G401 (cell line): ENCODE data around the gene FHAD1. TPM values are rescaled to one million over a fixed set of nuclear protein-coding genes. Genes with fewer than 3 reads are reported as not detected.
A peak's percentile ranks its signal among the peaks of the same experiment; 100 is the strongest.
"Not testable (repeated sequence)": the region's sequence is repeated elsewhere in the genome, so short reads cannot be mapped to it uniquely, and the experiment has no call there.

Source experiments
- DNase-seq: peaks from one replicate; pipeline ENCODE4 v3.0.0-alpha.2; 2015; ENCODE audit warnings: low spot score
- in situ Hi-C: cut with HindIII; loops from 2 replicates; pipeline ENCODE4 v1.10.0; 2016; ENCODE audit warnings: low sequenced_read_pairs, mixed read lengths
- total RNA-seq: library from RNA; depleted of rRNA; stranded (reverse); fragments of >200 nt; shearing (Covaris generic); gene quantifications from 2 replicates; pipeline ENCODE4 v1.2.3, GENCODE V29; 2014

The FHAD1 gene
- total RNA-seq, 1 experiment from 2014 or later: 24.0 TPM

DNA sequence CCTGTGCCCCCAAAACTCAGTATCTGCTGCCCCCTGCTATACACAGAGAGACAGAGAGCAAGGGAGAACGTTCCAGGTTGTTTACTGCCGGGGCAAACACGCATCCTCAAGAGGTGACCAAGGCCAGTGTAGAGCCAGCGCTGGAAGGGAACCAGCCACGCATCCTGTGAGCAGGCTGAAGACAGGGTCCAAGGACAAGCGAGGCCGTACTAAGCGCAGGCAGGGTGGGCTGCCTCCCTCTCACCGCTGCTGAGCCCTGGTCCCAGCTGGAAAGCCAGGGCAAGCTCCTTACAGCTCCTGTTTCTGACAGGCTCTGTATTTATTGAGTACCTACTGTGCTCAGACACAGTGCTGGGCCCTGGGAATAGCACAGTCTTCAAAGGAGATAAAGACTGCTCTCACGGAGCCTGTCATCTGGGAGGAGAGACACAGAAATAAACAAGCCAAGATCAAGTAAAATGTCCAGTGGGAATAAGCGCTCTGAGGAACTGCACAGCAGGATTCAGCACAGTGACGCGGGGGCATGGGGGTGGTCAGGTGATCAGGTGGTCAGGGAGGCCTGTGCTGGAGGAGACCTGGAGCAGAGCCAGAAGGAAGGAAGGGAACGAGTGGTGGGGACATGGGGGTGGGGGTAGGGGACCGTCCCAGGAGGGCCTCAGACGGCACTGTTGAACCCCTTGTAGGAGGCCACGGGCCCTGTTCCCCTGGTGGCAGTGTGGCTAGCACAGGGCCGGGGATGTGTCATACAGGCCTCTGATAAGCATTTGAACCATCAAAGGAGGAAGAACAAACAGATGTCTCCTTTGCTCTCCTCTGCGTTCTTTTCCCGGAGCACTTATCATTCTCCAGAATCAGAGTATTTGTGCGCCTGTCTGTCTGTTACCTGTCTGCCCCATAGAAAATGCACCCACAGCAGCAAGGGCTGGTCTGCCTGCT lies 124.9 kb downstream of the FHAD1 start:
- DNase-seq: no peak

DNA sequence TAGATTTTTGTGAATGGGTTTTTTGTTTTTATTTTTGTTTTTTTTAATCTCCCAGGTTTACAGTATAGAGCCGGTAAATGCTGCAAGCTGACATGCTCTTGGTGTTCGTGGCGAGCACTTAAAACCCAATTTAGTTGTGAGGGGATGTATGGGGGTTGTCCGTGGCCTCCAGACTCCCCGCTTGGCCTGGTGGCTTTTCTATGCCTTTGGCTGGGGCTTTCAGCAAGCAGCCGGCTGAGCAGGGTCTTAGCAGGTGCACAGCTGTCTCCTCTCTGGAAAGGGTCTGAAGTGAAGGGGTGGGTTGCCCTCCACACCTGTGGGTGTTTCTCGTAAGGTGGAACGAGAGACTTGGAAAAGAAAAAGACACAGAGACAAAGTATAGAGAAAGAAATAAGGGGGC lies 131.7 kb downstream of the FHAD1 start:
- in situ Hi-C loops: no loop called here
- DNase-seq: no peak

More for the DNA sequence above, 124.9 kb downstream of the FHAD1 start:
- in situ Hi-C loops: no loop called here

DNA sequence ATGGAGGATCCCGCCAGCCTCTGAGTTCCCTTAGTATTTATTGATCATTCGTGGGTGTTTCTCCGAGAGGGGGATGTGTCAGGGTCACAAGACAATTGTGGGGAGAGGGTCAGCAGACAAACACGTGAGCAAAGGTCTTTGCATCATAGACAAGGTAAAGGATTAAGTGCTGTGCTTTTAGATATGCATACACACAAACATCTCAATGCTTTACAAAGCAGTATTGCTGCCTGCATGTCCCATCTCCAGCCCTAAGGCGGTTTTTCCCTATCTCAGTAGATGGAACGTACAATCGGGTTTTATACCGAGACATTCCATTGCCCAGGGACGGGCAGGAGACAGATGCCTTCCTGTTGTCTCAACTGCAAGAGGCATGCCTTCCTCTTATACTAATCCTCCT lies 132.1 kb downstream of the FHAD1 start:
- in situ Hi-C loops, DNase-seq: not testable (repeated sequence)

DNA sequence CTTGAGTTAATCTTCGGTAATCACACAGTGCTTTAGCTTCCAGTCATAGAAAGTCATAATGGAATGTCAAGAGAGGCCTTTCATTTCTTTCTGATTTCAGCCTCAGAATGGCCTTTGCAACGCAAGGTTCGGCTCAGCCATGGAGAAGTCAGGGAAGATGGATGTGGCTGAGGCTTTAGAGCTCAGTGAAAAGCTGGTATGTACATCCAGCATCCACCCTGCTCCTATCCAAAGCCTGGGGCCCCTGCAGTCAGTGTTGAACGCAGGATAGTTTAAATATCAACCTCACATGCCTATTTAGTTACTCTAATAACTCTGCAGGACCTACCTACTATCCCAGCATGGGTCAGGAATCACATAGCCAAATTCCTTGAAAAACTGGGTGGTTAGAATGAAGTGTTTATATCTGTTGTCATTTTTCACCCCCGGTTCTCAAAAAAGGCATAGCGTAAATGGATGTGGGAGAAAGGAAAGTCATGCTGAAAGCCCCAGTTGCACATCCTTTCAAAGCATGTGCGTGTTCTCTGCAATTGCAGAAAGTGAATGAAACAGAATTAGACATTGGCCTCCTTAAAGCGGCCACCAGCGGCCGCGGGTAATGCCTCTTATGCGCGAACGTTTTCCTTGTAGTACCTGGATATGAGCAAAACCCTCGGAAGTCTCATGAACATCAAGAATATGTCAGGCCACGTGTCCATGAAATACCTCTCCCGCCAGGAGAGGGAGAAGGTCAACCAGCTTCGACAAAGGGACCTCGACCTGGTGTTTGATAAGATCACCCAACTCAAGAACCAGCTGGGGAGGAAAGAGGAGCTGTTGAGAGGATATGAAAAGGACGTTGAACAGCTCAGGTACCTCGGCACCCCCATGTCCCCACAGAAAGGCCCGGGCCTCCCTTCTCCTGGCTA lies 133.8 kb downstream of the FHAD1 start:
- in situ Hi-C loops: no loop called here
- DNase-seq: no peak

DNA sequence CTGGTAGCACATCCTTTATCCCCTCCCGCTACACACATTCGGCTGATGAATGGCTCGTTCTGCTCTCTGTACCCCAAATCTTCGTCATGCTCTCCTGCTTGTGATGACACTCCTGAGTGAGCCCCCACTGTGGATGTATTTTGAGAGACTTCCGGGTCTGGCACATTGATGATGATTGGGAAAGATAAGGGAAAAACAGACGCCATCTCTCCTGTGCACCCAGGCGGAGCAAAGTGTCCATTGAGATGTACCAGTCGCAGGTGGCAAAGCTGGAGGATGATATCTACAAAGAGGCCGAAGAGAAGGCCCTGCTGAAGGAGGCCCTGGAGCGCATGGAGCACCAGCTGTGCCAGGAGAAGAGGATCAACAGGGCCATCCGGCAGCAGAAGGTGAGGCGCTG lies 134.8 kb downstream of the FHAD1 start:
- in situ Hi-C loops: no loop called here

DNA sequence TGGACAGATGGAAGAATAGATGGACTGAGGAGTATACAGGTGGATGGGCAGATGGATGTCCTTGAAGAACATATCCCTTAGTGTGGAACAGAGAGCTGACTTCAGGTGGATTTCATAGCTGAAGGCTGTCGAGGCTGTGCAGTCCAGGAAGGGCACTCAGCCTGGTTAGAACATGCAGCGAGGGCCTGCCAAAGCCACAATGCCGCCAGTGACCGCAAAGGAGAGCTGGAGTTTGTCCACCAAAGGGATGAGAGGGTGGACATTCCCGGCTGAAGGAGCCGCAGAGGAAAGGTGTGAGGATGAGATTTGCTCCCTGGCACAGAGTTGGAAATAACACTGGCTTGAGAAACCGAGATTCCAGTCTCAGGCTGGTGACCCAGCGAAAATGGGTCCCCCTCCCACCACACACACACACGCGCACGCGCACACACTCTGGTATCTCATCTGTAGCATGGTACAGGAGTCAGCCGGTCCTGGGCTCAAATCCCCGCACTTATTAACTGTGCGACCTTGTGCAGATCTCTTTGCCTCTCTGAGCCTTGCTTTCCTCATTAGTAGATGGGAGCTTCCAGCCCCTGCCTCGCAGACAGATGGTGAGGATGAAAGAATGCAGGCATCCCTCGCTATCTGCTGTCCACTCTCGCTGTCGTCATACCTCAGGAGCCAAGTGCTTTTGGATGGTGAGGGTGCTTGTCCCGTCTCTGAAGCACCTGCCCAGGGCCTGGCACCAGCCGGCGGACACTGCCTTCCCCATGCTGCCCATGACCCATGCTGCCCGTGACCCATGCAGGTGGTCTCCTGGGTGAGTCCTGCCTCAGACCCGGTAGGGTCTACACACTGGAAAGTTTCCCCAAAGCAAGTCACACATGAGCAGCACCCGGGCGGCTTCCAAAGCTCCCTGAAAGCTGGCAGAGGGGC lies 135.8 kb downstream of the FHAD1 start:
- peak; percentile 82 for DNase-seq
- in situ Hi-C loops: no loop called here

More for the DNA sequence above, 134.8 kb downstream of the FHAD1 start:
- no peak for DNase-seq

DNA sequence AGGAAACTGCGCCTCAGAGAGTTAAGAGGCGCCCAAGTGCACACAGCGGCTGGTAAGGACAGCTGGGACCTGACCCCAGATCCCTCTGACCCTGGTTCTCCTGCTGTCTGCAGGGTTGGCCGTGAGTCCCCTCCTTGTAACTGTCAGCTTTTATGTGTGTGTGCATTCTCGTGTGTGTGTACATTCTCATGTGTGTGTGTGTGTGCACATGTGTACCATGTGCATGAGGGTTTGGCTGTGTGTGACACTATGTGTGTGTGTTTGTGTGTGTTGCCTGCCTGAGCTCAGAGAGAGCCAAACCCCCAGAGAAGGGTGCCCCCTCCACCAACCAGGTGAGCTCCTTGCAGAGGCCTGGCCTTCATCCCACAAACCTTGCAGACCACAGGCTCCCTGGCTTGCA lies 136.8 kb downstream of the FHAD1 start:
- in situ Hi-C loops: no loop called here
- DNase-seq: no peak

DNA sequence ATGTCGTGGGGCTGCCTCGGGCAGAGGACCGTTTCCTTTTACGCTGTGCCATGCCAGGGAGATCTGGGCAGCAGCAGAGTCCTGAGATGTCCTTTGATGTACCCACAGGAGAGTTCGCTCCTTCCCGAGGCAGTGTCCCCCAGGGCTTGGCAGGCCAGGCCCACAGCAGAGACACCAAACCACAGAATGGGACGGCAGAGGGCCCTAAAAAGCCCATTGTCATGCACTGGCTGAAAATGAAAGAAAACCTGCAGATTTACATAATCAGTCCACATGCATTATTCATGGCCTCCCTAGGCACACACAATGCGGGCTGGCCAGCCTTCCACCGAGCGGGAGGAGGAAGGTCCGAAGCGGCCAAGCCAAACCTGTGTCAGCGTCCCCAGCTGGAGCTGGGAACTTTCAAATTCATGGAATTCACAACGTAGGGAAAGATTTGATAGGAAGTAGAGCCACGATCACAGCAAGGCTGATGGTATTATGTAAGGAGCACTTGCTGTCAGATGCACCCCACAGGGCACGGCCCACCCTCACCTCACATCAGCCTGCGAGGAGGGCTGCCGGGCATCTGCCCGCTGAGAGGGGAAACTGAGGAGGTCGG lies 137.4 kb downstream of the FHAD1 start:
- in situ Hi-C loops: no loop called here
- peak; percentile 61 for DNase-seq

DNA sequence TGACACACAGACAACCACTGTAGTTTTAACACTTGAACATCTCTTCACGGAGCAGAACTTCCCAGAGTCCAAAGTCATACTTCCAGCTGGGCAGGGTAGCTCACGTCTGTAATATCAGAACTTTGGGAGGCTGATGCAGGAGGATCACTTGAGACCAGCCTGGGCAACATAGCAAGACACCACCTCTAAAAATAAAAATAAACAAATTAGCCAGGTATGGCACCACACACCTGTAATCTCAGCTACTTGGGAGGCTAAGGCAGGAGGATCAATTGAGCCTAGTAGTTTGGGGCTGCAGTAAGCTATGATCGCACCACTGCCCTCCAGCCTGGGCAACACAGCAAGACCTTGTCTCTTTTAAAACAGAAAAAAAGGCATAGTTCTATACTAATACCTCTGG lies 138.4 kb downstream of the FHAD1 start:
- in situ Hi-C loops: no loop called here
- DNase-seq: no peak

DNA sequence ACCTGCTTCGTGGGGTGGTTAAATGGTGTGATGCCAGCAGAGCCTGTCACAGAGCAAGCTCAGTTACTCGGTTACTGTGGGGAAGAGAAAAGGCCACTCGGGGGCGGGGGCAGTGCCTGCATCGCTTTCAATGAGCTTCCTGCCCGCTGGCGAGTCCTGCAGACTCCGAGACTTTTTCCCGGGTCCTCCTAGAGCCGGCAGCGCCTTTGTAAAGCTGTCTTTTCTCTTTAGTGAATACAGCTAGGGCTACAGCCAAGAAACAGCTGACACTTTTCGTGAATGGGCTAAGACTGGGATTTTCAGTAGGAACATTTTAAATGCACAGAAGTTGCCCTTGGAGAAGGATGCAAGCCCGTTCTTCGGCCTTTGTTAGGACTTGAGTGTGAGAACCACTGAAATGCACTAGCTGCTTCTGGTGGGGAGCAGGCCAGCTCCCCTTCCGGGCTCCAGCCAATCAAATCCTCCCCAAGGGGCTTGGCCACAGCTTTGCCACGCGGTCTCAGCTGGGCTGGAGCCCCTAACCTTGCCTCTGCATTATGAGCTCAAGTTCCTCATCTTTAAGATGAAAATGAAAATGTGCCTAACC lies 139.2 kb downstream of the FHAD1 start:
- DNase-seq: peak; percentile 29
- in situ Hi-C loops: no loop called here

DNA sequence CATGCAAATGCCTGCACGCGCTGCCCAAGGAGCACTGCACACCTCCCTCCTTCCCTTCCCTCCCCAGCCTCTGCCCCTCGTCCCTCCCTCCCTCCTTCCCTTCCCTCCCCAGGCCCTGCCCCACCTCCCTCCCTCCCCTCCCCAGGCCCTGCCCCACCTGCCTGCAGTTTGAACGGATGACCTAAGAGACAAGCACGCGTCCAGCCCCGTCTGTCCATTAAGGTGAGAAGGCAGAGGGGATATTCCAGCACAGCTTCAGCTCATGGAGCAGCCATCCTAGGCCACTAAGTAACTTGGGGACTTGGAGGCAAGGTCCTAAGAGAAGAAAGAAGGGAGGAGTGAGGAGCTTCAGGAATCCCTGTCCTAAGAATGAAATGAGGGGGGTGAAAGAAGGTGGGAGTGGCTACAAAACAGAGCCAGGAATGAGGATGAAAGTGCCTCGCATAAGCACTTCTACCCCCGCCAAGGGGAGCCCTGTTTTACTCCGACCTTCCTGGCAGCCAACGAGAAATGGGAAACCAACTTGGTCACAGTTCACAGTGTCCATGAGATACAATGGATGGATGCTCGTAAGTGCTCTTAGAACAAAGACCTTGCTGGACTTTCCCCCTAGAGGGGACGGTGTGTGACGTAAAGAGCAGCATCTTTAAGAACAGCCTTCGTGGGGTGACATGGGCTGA lies 141.3 kb downstream of the FHAD1 start:
- in situ Hi-C loops: no loop called here
- no peak for DNase-seq

DNA sequence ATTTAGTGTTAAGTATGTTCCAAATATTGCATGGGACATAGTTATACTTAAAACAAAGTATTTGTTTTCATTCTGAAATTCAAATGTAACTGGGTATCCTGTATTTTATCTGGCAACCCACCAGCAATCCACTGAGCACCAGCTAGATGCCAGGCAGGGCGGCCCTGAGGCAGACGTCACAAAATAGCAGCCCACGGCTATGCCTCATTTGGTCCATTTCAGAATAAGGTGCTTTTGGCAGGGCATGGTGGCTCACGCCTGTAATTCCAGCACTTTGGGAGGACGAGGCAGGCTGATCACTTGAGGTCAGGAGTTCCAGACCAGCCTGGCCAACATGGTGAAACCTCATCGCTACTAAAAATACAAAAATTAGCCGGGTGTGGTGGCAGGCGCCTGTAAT lies 142.8 kb downstream of the FHAD1 start:
- in situ Hi-C loops, DNase-seq: not testable (repeated sequence)

DNA sequence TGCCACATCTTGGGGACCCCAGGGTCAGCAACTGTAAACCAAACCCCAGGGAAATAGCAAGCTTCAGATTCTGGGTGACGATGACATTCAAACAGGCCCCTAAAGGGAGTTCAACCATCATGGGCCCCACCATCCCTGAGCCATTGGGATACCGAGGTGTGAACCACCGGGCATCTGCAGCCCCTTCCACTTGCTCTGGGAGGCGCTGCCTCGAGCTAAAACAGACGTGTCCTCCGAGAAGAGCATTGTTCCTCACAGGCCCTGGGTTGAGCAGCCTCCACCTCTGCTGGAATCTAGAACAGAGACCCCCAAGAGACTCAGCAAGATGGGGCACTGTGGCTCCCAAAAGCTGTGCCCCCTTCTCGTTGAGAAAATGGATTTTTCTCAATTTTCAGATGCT lies 143.6 kb downstream of the FHAD1 start:
- in situ Hi-C loops: no loop called here
- no peak for DNase-seq

DNA sequence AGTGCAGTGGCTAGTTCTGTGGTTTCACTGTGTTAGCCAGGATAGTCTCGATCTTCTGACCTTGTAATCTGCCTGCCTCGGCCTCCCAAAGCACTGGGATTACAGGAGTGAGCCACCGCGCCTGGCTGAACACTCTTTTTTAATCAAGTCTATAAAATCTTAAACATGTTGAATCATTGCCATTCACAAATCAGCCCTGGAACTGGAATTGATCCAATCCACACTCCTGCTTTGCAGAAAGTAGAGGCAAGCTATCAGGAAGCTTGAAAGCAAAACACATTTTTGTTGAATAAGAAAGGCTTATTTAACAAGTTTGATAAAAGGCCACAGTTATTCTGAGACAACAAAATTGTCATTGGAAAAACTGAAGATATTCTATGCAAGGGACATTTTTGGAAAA lies 144.3 kb downstream of the FHAD1 start:
- in situ Hi-C loops: no loop called here
- no peak for DNase-seq

DNA sequence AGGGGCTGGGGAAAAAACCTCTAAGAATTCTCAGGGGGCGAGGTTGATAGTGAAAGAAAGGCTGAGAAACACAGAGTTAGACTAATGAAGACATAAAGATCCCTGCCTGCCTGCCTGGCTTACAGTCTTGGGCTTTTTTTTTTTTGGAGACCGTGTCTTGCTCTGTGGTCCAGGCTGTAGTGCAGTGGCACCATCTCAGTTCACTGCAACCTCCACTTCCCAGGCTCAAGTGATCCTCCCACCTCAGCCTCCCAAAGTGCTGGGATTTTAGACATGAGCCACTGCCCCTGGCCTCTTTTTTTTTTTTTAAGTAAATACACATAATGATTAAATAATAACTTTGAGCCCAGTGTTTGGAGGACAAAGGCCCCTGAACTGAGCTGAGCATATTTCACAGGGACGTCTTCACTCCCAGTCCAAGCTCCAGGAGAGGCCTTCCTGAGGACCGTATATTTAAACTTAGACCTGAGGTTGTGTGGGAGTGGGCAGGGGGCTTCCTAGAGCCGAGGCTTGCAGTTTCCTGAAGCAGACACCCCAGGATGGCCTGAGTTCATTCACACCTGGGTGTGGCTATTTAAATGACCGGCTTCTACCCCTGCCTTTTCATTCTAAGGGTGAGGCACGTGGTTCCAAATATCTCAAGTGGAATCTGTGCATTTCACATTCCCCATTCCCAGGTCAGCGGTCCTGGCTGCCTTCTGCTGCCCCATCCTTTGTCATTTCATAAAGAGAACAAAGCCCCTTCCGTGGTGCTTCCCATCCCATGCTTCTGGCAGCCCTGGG lies 146.6 kb downstream of the FHAD1 start:
- in situ Hi-C loops: no loop called here
- DNase-seq: no peak

DNA sequence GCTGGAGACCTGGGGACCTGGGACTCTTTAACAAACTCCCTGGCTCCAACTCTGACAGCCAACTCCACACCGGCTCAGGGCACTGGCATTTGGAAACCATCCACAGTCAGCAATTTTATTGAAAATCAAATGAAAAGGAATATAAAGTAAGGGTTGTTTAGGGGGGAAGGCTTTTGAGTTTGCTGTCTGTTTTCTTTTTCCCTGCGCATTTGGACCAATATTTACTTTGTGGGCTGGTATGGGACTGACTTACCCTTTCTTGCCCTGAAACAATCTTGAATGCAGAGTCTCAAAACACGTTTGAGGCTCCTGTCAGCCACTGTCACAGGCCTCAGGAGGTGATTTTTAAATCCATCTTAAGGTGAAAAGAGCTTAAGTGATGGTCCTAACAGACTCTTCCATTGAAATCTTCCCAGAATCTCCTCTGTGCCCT lies 147.3 kb downstream of the FHAD1 start:
- no peak for DNase-seq
- in situ Hi-C loops: no loop called here

DNA sequence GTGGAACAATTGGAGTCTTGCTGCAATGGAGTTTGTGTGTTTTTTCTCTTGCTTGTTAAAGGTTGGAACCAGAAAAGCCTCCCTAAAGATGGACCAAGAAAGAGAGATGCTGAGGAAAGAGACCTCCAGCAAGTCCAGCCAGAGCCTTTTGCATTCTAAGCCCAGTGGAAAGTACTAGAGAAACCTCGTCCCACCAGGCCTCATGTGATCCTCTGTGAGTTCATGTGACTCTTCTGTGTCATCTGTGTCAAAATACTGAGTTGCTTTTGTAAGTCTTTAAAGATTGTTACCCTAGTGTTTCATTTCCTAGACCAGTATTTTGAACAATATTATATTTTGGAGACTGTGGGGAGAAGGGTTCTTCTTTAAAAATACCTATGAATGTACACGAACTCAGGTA lies 150.2 kb downstream of the FHAD1 start:
- DNase-seq: no peak
- in situ Hi-C loops: no loop called here
